ENCODE results near the gene BCL11B.

BCL11B gene

GRCh38 chr14:99226687-99227086, 45.3 kb downstream of the BCL11B start:
- Histone ChIP-seq H4K20me1 (ENCODE audit: insufficient read depth, low read length) (no peaks in the 10 kb centered on the region), H3K9ac (ENCODE audit: low read length) (no peak overlapping the region), H3K27me3 (ENCODE audit: insufficient read depth, low read length) (no peaks in the 10 kb centered on the region), H3F3A (ENCODE audit: insufficient read depth, low read length) (no peaks in the 10 kb centered on the region), H3K36me3 (ENCODE audit: insufficient read depth, low read length) (no peaks in the 10 kb centered on the region), H3K9me2 (ENCODE audit: low read depth, low read length) (no peaks in the 10 kb centered on the region), H3K4me1 (ENCODE audit: insufficient read depth, low read length, severe bottlenecking) (no peaks in the 10 kb centered on the region), H3K9me3 (ENCODE audit: low read length) (no peaks in the 10 kb centered on the region), H3K79me2 (ENCODE audit: insufficient read depth, low read length) (no peaks in the 10 kb centered on the region), H3K27ac (ENCODE audit: low read depth, low read length, poor library complexity, severe bottlenecking) (no peak overlapping the region), H3K4me2 (ENCODE audit: low read length) (no peak overlapping the region), H3K4me3 (ENCODE audit: low read depth, low read length, poor library complexity, severe bottlenecking) (no peak overlapping the region), H2AFZ (ENCODE audit: low read length) (no peak overlapping the region)
- no peak for TF ChIP-seq EZH2 (IDR thresholded peaks at IDR 0.05; ENCODE audit: borderline replicate concordance, low read length)
- TF ChIP-seq CTCF (IDR thresholded peaks at IDR 0.05; ENCODE audit: low read length): no peak

- H3K4me1 ChIP-seq (ENCODE audit: insufficient read depth, low read length, severe bottlenecking): no peaks in the 10 kb centered on the region
- H3K9ac ChIP-seq (ENCODE audit: low read length): no peak overlapping the region
- H3F3A ChIP-seq (ENCODE audit: insufficient read depth, low read length): no peaks in the 10 kb centered on the region
- no peak overlapping the region for H3K4me3 ChIP-seq (ENCODE audit: low read depth, low read length, poor library complexity, severe bottlenecking)
- no peaks in the 10 kb centered on the region for H3K79me2 ChIP-seq (ENCODE audit: insufficient read depth, low read length)
- H3K27ac ChIP-seq (ENCODE audit: low read depth, low read length, poor library complexity, severe bottlenecking): no peak overlapping the region
- no peaks in the 10 kb centered on the region for H3K9me2 ChIP-seq (ENCODE audit: low read depth, low read length)
- no peak overlapping the region for H3K4me2 ChIP-seq (ENCODE audit: low read length)
- H3K9me3 ChIP-seq (ENCODE audit: low read length): no peaks in the 10 kb centered on the region
- H2AFZ ChIP-seq (ENCODE audit: low read length): no peak overlapping the region
- TF ChIP-seq CTCF (IDR thresholded peaks at IDR 0.05; ENCODE audit: low read length) (no peak), EZH2 (IDR thresholded peaks at IDR 0.05; ENCODE audit: borderline replicate concordance, low read length) (no peak)
- no peaks in the 10 kb centered on the region for H3K36me3 ChIP-seq (ENCODE audit: insufficient read depth, low read length)
- H3K27me3 ChIP-seq (ENCODE audit: insufficient read depth, low read length): no peaks in the 10 kb centered on the region
- H4K20me1 ChIP-seq (ENCODE audit: insufficient read depth, low read length): no peaks in the 10 kb centered on the region
These were observed 46.4 kb downstream of the BCL11B start for GRCh38 chr14:99225436-99226203.

GRCh38 chr14:99224948-99225347, 47.0 kb downstream of the BCL11B start:
- no peaks in the 10 kb centered on the region for H3K9me3 ChIP-seq (ENCODE audit: low read length)
- no peaks in the 10 kb centered on the region for H4K20me1 ChIP-seq (ENCODE audit: insufficient read depth, low read length)
- H3F3A ChIP-seq (ENCODE audit: insufficient read depth, low read length): no peaks in the 10 kb centered on the region
- no peak overlapping the region for H3K9ac ChIP-seq (ENCODE audit: low read length)
- no peaks in the 10 kb centered on the region for H3K79me2 ChIP-seq (ENCODE audit: insufficient read depth, low read length)
- H3K4me2 ChIP-seq (ENCODE audit: low read length): no peak overlapping the region
- TF ChIP-seq CTCF (IDR thresholded peaks at IDR 0.05; ENCODE audit: low read length): no peak
- no peak for TF ChIP-seq EZH2 (IDR thresholded peaks at IDR 0.05; ENCODE audit: borderline replicate concordance, low read length)
- no peaks in the 10 kb centered on the region for H3K27me3 ChIP-seq (ENCODE audit: insufficient read depth, low read length)
- H3K9me2 ChIP-seq (ENCODE audit: low read depth, low read length): no peaks in the 10 kb centered on the region
- H3K36me3 ChIP-seq (ENCODE audit: insufficient read depth, low read length): no peaks in the 10 kb centered on the region
- no peak overlapping the region for H3K27ac ChIP-seq (ENCODE audit: low read depth, low read length, poor library complexity, severe bottlenecking)
- H3K4me3 ChIP-seq (ENCODE audit: low read depth, low read length, poor library complexity, severe bottlenecking): no peak overlapping the region
- no peak overlapping the region for H2AFZ ChIP-seq (ENCODE audit: low read length)
- H3K4me1 ChIP-seq (ENCODE audit: insufficient read depth, low read length, severe bottlenecking): no peaks in the 10 kb centered on the region
